CD4-positive, alpha-beta T cell treated with Interleukin-1 beta for 1 hour (primary cell): ENCODE results near the gene ASPM.
"Not testable (repeated sequence)": the region's sequence is repeated elsewhere in the genome, so short reads cannot be mapped to it uniquely, and the experiment has no call there.

ENCODE experiments used
- DNase-seq, 2 donors: peaks; one replicate each; pipeline ENCODE4 v3.0.0-alpha.2; 2020 to 2022

ASPM gene

GRCh38 chr1:197141575-197141974 lies 4.9 kb downstream of the ASPM start:
- DNase-seq: no peak

DNA sequence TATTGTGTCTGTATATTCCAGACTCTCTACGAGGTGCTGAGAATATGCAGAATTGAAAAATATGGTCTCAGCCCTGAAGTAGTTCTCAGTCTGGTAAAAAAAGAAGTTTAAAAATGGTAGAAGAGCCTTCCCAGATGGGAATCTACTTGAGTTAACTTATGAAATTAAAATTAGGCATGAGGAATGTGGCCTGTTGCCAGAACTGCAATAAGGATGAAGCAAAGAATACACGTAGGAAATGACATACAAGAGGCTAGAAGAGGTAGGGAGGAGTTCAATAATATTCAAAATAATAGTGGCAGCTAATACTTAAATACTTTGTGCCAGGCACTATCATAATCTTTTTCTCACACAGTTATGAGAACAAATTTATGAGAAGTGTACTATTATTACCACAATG lies 6.3 kb downstream of the ASPM start:
- no peak for DNase-seq

- no peak for DNase-seq
Measured at GRCh38 chr1:197139169-197139568, 7.3 kb downstream of the ASPM start.

- DNase-seq: no peak
Measured at GRCh38 chr1:197137322-197137721, 9.1 kb downstream of the ASPM start.

DNA sequence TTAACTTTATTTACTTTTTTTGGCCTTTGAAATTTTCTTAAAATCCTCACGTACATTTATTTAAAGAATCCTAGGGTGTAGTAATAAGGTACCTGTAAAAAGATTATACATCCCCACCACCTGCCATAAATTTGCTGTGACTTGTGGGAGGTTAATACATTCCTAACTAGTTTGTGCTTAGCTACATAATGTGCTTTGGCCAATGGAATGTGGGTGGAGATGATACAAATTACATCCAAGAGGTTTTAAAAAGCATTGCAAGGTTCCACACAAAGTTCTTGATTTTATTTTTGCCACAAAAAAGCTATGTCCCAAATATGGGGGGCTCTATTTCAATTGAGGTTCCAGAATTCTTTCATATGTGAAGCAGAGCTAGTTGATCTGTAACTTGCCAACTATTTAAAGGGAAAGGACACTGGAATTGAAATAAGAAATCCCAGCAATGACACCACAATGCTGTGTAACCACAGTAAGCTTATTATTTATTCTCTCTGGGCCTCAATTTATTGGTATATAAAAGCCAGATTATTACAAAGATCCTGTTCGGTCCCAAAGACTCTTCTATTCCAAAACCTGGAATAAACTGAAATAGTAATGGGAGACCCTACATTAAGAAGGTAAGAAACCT lies 15.7 kb downstream of the ASPM start:
- no peak for DNase-seq

DNA sequence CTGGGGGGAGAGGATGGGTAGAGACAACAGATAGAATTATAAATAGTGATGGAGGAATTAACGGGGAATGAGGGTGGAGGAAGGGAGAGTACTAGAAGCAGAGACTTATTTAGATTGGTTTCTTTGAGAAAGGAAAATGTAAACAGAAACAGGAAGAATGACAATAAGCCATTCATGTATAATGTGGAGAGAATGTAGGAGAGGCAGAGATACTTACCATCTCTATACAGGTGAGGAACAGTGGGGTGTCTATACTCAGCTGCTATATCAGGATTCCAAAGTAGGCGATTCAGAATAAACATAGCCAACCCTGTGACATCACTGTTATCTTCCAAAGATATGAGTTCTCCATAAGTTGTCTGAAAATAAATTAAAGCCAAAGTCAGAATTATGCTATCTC lies 16.8 kb downstream of the ASPM start:
- DNase-seq: no peak

DNA sequence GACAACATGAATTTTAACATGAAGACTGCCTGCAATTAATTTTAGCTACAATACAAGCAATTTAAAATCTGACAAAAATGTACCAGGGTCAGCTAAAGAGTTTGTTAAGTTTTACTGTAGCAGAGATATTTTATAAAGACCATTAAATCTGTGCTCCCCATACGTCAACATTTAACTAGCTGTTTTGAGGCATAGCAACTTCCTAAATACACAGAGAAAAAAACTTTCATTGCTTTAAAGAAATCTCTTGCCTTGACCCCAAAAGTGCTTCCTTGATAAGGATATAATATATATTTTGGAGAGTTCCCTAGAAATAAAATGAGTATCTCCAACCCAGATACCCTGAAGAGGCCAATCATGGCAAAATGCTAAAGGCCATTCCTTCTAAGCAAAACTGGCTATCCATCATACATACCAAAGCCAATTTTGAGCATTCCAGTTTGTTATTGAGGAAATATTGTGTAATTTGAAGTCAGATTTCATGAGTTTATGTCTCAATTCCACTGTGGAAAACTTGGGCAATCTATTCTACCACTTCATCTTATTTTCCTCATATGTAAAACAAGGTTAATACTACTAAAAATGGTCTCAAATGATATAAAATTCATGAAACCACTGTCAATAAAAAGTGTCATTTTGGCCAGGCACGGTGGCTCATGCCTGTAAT lies 19.1 kb downstream of the ASPM start:
- no peak for DNase-seq

GRCh38 chr1:197126691-197127090 lies 19.8 kb downstream of the ASPM start:
- DNase-seq: no peak

DNA sequence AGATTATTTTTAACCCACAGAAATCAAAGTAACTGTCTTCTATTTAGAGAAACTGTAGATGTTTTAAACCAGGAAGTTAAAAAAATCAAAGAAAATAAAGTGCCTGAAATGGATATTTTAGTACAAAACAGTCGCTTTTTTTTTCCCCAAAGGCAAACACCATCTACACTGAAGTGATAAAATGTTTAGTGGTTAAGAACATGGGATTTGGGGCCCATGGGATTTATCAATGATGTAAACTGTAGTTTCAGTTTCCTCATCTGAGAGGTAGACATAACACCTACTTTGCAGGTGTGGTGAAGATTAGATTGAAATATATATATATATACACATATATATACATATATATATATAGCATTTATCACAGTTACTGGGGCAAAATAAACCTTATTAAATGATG lies 22.1 kb downstream of the ASPM start:
- no peak for DNase-seq

DNA sequence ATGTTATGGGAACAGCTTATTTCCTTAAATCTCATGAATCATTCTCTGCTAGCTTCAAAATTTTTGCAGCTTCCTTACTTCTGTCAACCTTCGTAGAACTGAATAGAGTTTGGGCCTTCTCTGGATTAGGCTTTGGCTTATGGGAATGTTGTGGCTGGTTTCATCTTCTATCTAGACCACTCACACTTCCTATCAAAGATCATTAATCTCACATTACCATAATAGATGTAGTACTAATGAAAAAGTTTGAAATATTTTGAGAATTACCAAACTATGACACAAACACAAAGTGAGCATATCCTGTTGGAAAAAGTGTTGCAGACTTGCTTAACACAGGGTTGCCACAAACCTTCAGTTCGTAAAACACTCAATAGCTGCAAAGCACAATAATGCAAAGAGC lies 30.3 kb downstream of the ASPM start:
- no peak for DNase-seq

GRCh38 chr1:197106869-197107268 lies 39.6 kb downstream of the ASPM start:
- DNase-seq: no peak

DNA sequence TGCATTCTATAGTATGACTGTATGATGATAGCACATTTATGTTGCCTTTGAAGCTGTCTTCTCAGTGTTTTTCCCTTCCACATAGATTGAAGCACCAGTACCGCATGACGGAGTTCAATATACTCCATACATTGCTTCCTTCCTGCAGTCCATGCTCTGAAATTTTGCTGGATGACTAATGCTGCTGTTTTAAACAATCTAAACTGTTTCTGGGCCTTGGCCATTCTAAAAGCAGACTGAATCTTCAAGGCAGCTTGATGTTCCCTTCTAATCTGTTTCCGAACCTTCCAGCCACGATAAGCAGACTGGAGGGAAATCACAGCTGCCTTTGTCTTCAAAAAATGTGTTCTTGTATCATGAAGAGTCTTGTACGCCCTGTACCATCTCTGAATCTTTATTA lies 43.2 kb downstream of the ASPM start:
- DNase-seq: no peak

DNA sequence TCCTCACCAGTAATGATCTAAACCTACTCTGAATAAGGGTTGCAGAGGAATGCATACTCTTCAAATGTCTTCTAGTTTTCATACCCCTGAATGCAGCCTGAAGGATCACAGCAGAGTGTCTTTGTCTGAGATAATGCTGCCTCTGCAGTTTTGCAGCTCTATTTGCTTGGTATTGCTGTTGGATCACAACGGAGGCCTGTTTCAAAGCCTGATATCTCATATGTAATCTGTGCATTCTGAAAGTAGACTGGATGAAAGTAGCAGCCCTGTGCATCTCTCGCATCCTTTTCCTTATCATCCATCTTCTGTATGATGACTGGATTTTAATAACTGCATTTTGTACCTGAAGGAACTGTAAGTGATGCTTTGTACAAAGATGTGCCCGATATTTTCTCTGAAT lies 44.5 kb downstream of the ASPM start:
- no peak for DNase-seq

DNA sequence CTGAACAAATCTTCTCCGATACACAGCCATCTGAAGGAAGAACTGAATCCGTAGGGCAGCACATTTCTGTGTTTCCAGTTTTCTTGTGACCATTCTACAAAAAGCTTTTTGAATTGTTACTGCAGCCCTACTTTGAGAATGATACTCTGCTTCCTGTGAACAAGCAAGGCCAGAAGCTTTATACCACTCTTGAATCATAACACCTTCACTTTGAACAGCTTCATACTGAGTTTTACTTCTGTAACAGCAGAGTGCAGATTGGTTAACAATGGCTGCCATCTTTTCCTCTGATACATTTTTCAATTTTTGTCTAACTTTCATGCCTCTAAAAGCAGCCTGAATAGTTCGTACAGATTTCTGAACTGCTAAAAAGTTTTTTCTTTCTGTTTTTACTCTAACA lies 45.8 kb downstream of the ASPM start:
- no peak for DNase-seq

DNA sequence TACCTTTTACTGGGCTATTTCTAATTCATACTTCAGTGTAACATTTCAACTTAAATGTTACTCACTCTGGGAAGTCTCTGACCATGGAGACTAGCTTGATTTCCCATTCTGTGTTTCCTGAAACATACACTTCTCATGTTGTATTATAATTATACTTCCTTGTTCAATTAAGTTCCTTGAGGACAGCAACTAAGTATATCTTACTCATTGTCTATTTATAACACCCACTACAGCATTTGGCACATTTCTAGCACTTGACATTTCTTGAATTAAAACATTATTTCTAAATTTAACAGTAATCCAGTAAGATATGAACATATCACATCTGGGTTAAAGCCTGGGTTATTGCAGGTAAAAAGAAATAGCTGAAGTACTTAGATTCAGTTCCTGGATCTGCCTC lies 47.0 kb downstream of the ASPM start:
- no peak for DNase-seq

DNA sequence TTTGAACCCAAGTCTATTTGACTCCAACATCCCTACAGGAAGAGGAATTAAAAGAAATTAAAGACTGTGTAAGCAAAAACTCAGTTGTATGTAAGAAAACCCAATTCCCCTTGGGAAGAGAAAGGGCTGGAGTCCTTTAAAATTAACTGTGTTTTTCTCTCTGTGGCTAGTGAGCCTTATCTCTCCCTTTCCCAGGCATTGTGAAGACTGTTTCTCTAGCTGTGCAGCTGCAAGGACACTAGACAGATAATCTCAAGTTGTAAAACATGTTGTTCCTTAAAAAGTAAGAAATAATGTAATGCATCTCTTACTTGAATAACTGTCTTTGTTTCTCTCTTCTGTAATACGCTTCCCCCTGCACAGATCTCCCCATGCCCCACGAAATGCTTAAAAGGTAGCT lies 49.5 kb downstream of the ASPM start:
- DNase-seq: not testable (repeated sequence)

- DNase-seq: no peak
Measured at GRCh38 chr1:197096137-197096536, 50.3 kb downstream of the ASPM start.

GRCh38 chr1:197093226-197093885 lies 53.1 kb downstream of the ASPM start:
- DNase-seq: no peak

DNA sequence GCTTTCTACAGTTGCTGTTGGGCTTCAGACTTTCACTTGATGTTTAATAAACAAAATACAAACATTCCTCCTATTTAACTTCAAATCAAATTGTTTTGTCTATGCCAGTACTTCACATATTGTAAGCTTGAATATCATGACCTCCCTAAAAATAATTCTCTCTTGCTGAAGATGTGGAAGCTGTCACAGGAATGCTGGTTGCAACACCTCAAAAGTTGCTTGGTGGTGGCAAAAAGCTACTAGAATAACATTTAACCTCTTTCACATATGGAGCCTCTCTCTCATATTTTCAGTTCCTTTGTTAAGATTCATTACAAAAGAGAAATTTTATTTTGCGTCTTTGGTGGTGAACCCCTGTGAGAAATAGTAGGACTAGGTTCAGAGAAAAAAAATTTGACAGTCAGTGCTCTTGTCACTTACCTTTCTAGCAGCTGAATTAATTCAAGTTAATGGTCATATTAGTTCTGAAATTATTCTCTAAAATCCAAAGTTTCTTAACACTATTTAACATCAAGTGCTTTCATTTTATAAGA lies 53.9 kb downstream of the ASPM start:
- no peak for DNase-seq

- no peak for DNase-seq
Measured at GRCh38 chr1:197083474-197083873, 63.0 kb downstream of the ASPM start.

DNA sequence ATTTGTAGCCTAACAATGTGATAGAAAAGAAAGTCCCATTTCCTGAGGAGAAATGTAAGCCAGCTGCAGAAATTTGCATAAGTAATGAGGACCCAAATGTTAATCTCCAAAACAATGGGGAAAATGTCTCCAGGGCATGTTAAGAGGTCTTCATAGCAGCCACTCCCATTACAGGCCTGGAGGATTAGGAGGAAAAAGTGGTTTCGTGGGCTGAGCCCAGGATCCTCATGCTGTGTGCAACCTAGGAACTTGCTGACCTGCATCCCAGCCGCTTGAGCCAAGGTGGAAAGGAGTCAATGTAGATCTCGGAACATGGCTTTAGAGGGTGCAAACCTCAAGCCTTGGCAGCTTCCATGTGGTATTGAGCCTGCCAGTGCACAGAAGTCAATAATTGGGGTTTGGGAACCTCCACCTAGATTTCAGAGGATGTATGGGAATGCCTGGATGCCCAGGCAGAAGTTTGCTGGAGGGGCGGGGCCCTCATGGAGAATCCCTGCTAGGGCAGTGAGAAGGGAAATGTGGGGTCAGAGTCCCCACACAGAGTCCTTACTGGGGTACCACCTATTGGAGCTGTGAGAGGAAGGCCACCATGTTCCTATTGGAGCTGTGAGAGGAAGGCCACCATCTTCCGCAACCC lies 65.2 kb downstream of the ASPM start:
- no peak for DNase-seq

DNA sequence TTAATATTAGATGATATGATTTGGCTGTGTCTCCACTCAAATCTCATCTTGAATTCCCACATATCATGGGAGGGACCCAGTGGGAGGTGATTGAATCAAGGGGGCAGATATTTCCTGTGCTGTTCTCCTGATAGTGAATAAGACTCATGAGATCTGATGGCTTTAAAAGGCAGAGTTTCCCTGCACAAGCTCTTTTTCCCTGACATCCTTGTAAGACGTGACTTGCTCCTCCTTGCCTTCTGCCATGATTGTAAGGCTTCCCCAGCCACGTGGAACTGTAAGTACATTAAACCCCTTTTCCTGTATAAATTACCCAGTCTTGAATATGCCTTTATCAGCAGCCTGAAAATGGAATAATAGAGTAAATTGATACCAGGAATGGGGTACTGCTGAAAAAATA lies 66.1 kb downstream of the ASPM start:
- DNase-seq: no peak

GRCh38 chr1:197076585-197076984 lies 69.9 kb downstream of the ASPM start:
- DNase-seq: no peak

- no peak for DNase-seq
Measured at GRCh38 chr1:197073978-197074377, 72.5 kb downstream of the ASPM start.
